Glomerular visceral epithelial cell (primary cell): Measurements from ENCODE around the gene WDR81.

Experiments
- DNase-seq: peaks from one replicate; pipeline ENCODE4 v3.0.0-alpha.2; 2016; ENCODE audit errors: extremely low spot score

The WDR81 gene

GRCh38 chr17:1779571-1780131 is 55.1 kb downstream of the WDR81 start:
- peak; percentile 86 for DNase-seq

DNA sequence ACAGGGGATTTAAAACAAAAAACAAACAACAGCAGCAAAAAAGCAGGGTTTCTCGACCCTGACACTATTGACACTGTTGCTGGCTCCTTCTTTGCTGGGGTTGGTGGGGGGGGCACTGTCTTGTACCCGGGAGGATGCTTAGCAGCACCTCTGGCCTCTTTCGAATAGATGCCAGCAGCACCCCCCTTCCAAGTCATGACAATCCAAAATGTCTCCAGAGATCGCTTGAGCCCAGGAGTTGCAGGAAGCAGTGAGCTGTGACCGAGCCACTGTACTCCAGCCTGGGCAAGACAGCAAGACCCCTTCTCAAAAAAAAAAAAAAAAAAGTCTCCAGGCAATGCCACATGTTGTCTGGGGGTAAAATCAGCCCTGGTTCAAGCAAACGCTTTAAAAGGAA is 57.7 kb downstream of the WDR81 start:
- DNase-seq, result no peak

DNA sequence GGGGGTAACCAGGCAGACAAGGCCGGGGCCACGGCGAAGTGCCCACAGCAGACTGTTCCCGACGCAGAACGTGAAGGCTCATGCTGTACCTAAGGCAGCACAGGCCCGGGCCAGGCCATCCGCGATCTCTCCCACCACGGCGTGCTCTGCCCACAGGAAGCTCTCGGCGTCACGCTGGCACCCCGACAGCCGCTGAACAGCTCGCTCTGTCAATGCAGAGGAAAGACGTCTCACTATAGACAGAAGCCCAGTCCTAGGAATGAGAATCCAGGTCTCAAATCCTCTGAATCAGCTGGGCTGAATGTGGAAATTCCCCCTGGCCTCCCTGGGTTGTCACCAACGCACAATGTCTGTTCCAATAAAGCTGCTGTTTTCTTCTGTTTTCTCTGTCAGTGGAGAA is 58.8 kb downstream of the WDR81 start:
- no peak for DNase-seq

DNA sequence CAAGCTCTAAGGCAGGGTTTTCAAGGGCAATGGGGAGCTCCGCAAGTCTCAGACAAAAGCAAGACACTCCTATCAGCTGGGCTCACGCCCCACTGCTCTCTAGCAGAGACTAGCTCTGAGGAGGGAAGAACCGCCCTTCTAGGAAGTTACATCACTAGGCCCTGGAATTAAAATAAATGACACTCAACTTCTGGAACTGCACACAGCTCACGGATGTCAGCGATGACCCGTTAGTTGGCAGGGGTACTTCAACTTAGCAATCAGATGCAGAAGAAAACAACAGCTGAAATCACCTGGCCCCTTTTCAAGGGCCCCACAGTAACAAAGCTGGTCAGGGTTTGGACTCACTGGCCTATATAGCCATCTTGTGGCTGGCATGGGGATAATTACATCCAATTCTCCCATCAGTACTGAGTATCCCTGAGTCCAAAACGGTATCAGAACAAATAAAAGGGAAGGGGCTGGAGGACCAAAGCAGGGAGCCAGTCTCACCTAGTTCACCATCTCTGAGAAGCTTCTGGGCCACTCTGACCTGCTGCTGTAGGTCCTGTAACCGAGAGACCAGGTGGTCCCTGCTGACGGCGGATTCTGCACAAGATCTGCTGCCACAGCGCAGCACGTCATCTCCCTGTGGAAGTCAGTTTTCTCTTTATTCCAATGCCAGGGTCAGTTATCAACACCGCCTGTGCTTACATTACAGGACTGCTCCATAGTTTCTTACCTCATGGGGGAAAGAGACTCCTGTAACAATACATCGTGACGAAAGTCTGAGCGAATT is 59.5 kb downstream of the WDR81 start:
- peak; percentile 64 for DNase-seq

DNA sequence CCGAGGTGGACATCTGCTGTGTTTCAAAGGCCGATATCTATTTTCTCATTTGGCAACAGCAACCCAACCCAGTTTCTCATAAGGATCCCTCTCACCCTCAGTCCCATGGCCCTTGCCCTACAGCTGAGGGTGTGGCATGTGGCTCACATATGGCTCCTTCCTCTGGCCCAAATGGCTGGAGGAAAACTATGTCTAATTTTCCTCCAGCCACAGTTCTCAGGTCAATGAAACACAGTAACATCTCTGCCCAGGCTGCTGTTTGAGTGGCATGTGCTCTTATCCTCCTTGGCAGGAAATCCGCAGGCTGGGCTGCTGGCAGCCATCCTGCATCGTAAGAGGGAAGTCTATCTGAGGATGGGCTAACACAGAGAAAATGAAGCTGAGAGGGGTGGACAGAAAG is 61.4 kb downstream of the WDR81 start:
- no peak for DNase-seq

DNA sequence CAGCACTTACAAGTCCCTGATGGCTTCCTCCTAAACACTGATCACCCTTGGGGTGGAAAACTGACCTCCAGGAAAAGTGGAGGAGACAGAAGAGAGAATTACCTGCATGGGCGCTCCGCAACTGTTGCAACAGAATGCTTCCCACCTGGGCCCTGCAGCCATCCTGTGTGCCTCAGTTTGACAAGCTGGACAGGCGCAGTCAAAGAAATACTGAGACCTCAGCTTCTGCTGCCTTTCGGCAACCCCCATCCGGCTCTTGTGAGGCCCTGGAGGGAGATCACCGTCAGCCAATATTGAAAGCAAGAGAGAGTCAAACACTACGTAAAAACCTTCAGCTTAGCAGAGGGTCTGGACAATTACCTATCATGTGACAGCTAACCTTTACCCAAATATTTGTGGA is 62.2 kb downstream of the WDR81 start:
- DNase-seq, result no peak

GRCh38 chr17:1787301-1787902 is 62.9 kb downstream of the WDR81 start:
- peak; percentile 91 for DNase-seq
